Gastroesophageal sphincter (tissue), 3 donors: ENCODE data around the gene CHST10.

Source experiments
- EP300 ChIP-seq: sonication (generic); formaldehyde crosslinking; IDR thresholded peaks from one replicate; pipeline ENCODE4 v1.6.1; 2017; ENCODE audit warnings: antibody characterized with exemption, mild to moderate bottlenecking
- POLR2A ChIP-seq, 2 donors: fragments of 450-650 bp; IDR thresholded peaks; one replicate each; pipeline ENCODE4 v1.6.1; 2017; ENCODE audit warnings: antibody characterized with exemption in 2 of 2, mild to moderate bottlenecking in 2 of 2, moderate library complexity in 1 of 2
- POLR2AphosphoS5 ChIP-seq: sonication (generic); formaldehyde crosslinking; IDR thresholded peaks from one replicate; pipeline ENCODE4 v1.6.1; 2017; ENCODE audit warnings: antibody characterized with exemption
- TF ChIP-seq, protein P1 (sequence below), 4 experiments: fragments of 200-600 bp in 2 of 4; fragments of 450-650 bp in 2 of 4; sonication (generic) in 1 of 4; IDR thresholded peaks; one replicate each; pipeline ENCODE4 v1.5.1; 2017 to 2019; ENCODE audit warnings: antibody characterized with exemption in 4 of 4, mild to moderate bottlenecking in 2 of 4, moderate library complexity in 2 of 4

DNA sequence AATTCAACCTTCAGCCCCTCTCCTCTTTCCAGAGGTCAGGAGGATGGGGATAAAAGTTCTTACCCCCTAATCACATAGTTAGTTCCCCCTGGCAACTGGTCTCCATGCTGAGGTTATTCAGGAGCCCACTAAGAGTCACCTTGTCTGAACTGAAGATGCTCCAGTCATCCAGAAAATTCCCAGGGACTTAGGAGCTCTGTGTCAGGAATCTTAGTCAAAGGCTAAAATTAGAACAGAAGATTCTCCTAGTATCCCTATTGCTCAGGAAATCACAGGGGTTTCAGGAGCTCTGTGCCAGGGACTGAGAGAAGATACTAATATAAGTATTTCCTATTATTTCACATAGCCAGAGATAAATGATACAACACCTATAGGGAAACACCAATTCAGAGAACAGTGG lies 57.9 kb downstream of the CHST10 start:
- TF ChIP-seq, protein P1, sequence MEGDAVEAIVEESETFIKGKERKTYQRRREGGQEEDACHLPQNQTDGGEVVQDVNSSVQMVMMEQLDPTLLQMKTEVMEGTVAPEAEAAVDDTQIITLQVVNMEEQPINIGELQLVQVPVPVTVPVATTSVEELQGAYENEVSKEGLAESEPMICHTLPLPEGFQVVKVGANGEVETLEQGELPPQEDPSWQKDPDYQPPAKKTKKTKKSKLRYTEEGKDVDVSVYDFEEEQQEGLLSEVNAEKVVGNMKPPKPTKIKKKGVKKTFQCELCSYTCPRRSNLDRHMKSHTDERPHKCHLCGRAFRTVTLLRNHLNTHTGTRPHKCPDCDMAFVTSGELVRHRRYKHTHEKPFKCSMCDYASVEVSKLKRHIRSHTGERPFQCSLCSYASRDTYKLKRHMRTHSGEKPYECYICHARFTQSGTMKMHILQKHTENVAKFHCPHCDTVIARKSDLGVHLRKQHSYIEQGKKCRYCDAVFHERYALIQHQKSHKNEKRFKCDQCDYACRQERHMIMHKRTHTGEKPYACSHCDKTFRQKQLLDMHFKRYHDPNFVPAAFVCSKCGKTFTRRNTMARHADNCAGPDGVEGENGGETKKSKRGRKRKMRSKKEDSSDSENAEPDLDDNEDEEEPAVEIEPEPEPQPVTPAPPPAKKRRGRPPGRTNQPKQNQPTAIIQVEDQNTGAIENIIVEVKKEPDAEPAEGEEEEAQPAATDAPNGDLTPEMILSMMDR (IDR thresholded peaks at IDR 0.05) = no peak
- TF ChIP-seq EP300 = no peak
- TF ChIP-seq POLR2A (IDR thresholded peaks at IDR 0.05) = no peak
- TF ChIP-seq POLR2AphosphoS5 = no peak
